ENCODE measurements around the gene RAD23B.
"Not testable (repeated sequence)": the region's sequence is repeated elsewhere in the genome, so short reads cannot be mapped to it uniquely, and the experiment has no call there.

The RAD23B gene

GRCh38 chr9:107294756-107295155, 11.7 kb downstream of the RAD23B start:
- no peak for DNase-seq

- DNase-seq = no peak
Measured at GRCh38 chr9:107295995-107296394, 12.9 kb downstream of the RAD23B start.

- not testable (repeated sequence) for DNase-seq
Measured at GRCh38 chr9:107296592-107296991, 13.5 kb downstream of the RAD23B start.

GRCh38 chr9:107299437-107299836, 16.4 kb downstream of the RAD23B start:
- DNase-seq = no peak

GRCh38 chr9:107306308-107306707, 23.2 kb downstream of the RAD23B start:
- no peak for DNase-seq

- no peak for DNase-seq
Measured at GRCh38 chr9:107307331-107307730, 24.3 kb downstream of the RAD23B start.

GRCh38 chr9:107308461-107308860, 25.4 kb downstream of the RAD23B start:
- DNase-seq = no peak

- DNase-seq = no peak
Measured at GRCh38 chr9:107309271-107309670, 26.2 kb downstream of the RAD23B start.

GRCh38 chr9:107312376-107313050, 29.4 kb downstream of the RAD23B start:
- no peak for DNase-seq

GRCh38 chr9:107313555-107314096, 30.5 kb downstream of the RAD23B start:
- DNase-seq = no peak

- no peak for DNase-seq
Measured at GRCh38 chr9:107314763-107315162, 31.7 kb downstream of the RAD23B start.

- no peak for DNase-seq
Measured at GRCh38 chr9:107316795-107317661, 33.9 kb downstream of the RAD23B start.

GRCh38 chr9:107322643-107323042, 39.6 kb downstream of the RAD23B start:
- no peak for DNase-seq

GRCh38 chr9:107323836-107324585, 40.9 kb downstream of the RAD23B start:
- no peak for DNase-seq

- no peak for DNase-seq
Measured at GRCh38 chr9:107325842-107326241, 42.8 kb downstream of the RAD23B start.

GRCh38 chr9:107328510-107328909, 45.4 kb downstream of the RAD23B start:
- DNase-seq = no peak

GRCh38 chr9:107330420-107330819, 47.3 kb downstream of the RAD23B start:
- DNase-seq = no peak

GRCh38 chr9:107332883-107333282, 49.8 kb downstream of the RAD23B start:
- no peak for DNase-seq

GRCh38 chr9:107333363-107333762, 50.3 kb downstream of the RAD23B start:
- no peak for DNase-seq

GRCh38 chr9:107334103-107334776, 51.2 kb downstream of the RAD23B start:
- DNase-seq = no peak

GRCh38 chr9:107335331-107335730, 52.3 kb downstream of the RAD23B start:
- no peak for DNase-seq

GRCh38 chr9:107336718-107337360, 53.8 kb downstream of the RAD23B start:
- DNase-seq = no peak
